Smooth muscle cell (in vitro differentiated cells): ENCODE data around the gene PRSS12. TPM values are rescaled to one million over a fixed set of nuclear protein-coding genes. Genes with fewer than 3 reads are reported as not detected.
A peak's percentile ranks its signal among the peaks of the same experiment; 100 is the strongest.

ENCODE experiments used
- DNase-seq: peaks from one replicate; lab custom pipeline; 2025; ENCODE audit not compliant: unreplicated experiment; lab: John Stamatoyannopoulos, UW
- H2AFZ ChIP-seq: fragments of 200-600 bp; sonication (generic); 2 replicates; pipeline ENCODE4 v1.6.0; 2016; ENCODE audit warnings: antibody characterized with exemption, low read depth, mild to moderate bottlenecking
- H3F3A ChIP-seq: fragments of 200-600 bp; sonication (generic); 2 replicates; pipeline ENCODE4 v1.6.0; 2017; ENCODE audit warnings: antibody characterized with exemption, low read depth
- H3K27ac ChIP-seq: fragments of 200-600 bp; sonication (generic); 2 replicates; pipeline ENCODE4 v1.5.1; 2016; ENCODE audit warnings: low read depth, mild to moderate bottlenecking
- H3K27me3 ChIP-seq: fragments of 200-600 bp; sonication (generic); 2 replicates; pipeline ENCODE4 v1.6.1; 2016; ENCODE audit warnings: low read depth, mild to moderate bottlenecking
- H3K36me3 ChIP-seq: fragments of 200-600 bp; sonication (generic); 2 replicates; pipeline ENCODE4 v1.5.1; 2016; ENCODE audit warnings: low read depth
- H3K4me1 ChIP-seq: fragments of 200-600 bp; sonication (generic); 2 replicates; pipeline ENCODE4 v1.5.1; 2016; ENCODE audit warnings: low read depth
- H3K4me2 ChIP-seq: fragments of 200-600 bp; sonication (generic); 2 replicates; pipeline ENCODE4 v1.6.0; 2016; ENCODE audit warnings: mild to moderate bottlenecking
- H3K4me3 ChIP-seq: fragments of 200-600 bp; sonication (generic); 2 replicates; pipeline ENCODE4 v1.5.1; 2016; ENCODE audit warnings: mild to moderate bottlenecking
- H3K79me2 ChIP-seq: fragments of 200-600 bp; sonication (generic); 2 replicates; pipeline ENCODE4 v1.6.0; 2016; ENCODE audit warnings: low read depth, mild to moderate bottlenecking
- H3K9ac ChIP-seq: fragments of 200-600 bp; sonication (generic); 2 replicates; pipeline ENCODE4 v1.6.0; 2016; ENCODE audit warnings: low read depth
- H3K9me3 ChIP-seq: fragments of 200-600 bp; sonication (generic); replicated peaks from 2 replicates; pipeline ENCODE4 v1.5.1; 2016; ENCODE audit warnings: low read depth
- H4K20me1 ChIP-seq: fragments of 200-600 bp; sonication (generic); 2 replicates; pipeline ENCODE4 v1.6.0; 2016; ENCODE audit warnings: low read depth
- WGBS: methylation state at CpG from one replicate; pipeline ENCODE4 v1.1.7; 2016; ENCODE audit warnings: low lambda C conversion rate; 5-methylcytosine and 5-hydroxymethylcytosine counted together
- polyA plus RNA-seq: library from polyadenylated mRNA; unstranded; fragments of >200 nt; fragmentation: Nextera tagmentation; extraction: Ambion mirVana; gene quantifications from 2 replicates; pipeline ENCODE4 v1.2.1, GENCODE V29; 2016
- total RNA-seq: library from RNA; depleted of rRNA; stranded (reverse); fragments of >200 nt; gene quantifications from 2 replicates; pipeline ENCODE4 v1.2.3, GENCODE V29; 2014
- TF ChIP-seq, protein P1 (sequence below): fragments of 200-600 bp; sonication (generic); IDR thresholded peaks from 2 replicates; pipeline ENCODE4 v1.5.1; 2017; ENCODE audit warnings: borderline replicate concordance, mild to moderate bottlenecking, antibody characterized with exemption; ENCODE audit not compliant: insufficient read depth, poor library complexity, severe bottlenecking

The PRSS12 gene
- total and polyA plus RNA-seq, 2 experiments from 2014 or later: 9.9 to 24.5 TPM

GRCh38 chr4:118317691-118318090, 35.1 kb downstream of the PRSS12 start:
- no peaks in the 10 kb centered on the region for H3K9me3 ChIP-seq
- no peaks in the 10 kb centered on the region for H3K36me3 ChIP-seq
- no peaks in the 10 kb centered on the region for H3F3A ChIP-seq
- H3K79me2 ChIP-seq: no peaks in the 10 kb centered on the region
- no peak overlapping the region for H3K9ac ChIP-seq
- H3K27me3 ChIP-seq: no peaks in the 10 kb centered on the region
- DNase-seq: no peak
- no peak overlapping the region for H3K27ac ChIP-seq
- no peaks in the 10 kb centered on the region for H4K20me1 ChIP-seq
- no peaks in the 10 kb centered on the region for H3K4me1 ChIP-seq
- TF ChIP-seq, protein P1, sequence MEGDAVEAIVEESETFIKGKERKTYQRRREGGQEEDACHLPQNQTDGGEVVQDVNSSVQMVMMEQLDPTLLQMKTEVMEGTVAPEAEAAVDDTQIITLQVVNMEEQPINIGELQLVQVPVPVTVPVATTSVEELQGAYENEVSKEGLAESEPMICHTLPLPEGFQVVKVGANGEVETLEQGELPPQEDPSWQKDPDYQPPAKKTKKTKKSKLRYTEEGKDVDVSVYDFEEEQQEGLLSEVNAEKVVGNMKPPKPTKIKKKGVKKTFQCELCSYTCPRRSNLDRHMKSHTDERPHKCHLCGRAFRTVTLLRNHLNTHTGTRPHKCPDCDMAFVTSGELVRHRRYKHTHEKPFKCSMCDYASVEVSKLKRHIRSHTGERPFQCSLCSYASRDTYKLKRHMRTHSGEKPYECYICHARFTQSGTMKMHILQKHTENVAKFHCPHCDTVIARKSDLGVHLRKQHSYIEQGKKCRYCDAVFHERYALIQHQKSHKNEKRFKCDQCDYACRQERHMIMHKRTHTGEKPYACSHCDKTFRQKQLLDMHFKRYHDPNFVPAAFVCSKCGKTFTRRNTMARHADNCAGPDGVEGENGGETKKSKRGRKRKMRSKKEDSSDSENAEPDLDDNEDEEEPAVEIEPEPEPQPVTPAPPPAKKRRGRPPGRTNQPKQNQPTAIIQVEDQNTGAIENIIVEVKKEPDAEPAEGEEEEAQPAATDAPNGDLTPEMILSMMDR: no peak
- no peak overlapping the region for H3K4me3 ChIP-seq
- H3K4me2 ChIP-seq: no peak overlapping the region
- no peak overlapping the region for H2AFZ ChIP-seq
- 94% methylated on average over 2 of the region's 2 CpGs for WGBS

GRCh38 chr4:118314221-118314620, 38.6 kb downstream of the PRSS12 start:
- H2AFZ ChIP-seq: no peak overlapping the region
- H3K36me3 ChIP-seq: no peaks in the 10 kb centered on the region
- H3K79me2 ChIP-seq: no peaks in the 10 kb centered on the region
- H3K4me1 ChIP-seq: no peaks in the 10 kb centered on the region
- 90% methylated on average over 2 of the region's 2 CpGs for WGBS
- no peaks in the 10 kb centered on the region for H3K27me3 ChIP-seq
- no peak overlapping the region for H3K27ac ChIP-seq
- DNase-seq: no peak
- TF ChIP-seq, protein P1: no peak
- no peak overlapping the region for H3K9ac ChIP-seq
- H3K9me3 ChIP-seq: no peaks in the 10 kb centered on the region
- H3K4me2 ChIP-seq: no peak overlapping the region
- H3F3A ChIP-seq: no peaks in the 10 kb centered on the region
- H4K20me1 ChIP-seq: no peaks in the 10 kb centered on the region
- no peak overlapping the region for H3K4me3 ChIP-seq

- H3K4me3 ChIP-seq: no peak overlapping the region
- H3K4me2 ChIP-seq: no peak overlapping the region
- H4K20me1 ChIP-seq: no peaks in the 10 kb centered on the region
- no peak overlapping the region for H2AFZ ChIP-seq
- H3K27ac ChIP-seq: no peak overlapping the region
- TF ChIP-seq, protein P1: no peak
- H3K27me3 ChIP-seq: no peaks in the 10 kb centered on the region
- H3K4me1 ChIP-seq: no peaks in the 10 kb centered on the region
- no peaks in the 10 kb centered on the region for H3F3A ChIP-seq
- H3K9me3 ChIP-seq: no peaks in the 10 kb centered on the region
- H3K36me3 ChIP-seq: no peaks in the 10 kb centered on the region
- no peak overlapping the region for H3K9ac ChIP-seq
- no peak for DNase-seq
- whole genome bisulfite sequencing: 80% methylated on average over 6 of the region's 6 CpGs
- H3K79me2 ChIP-seq: no peaks in the 10 kb centered on the region
Observed at GRCh38 chr4:118313098-118313497, 39.7 kb downstream of the PRSS12 start.

DNA sequence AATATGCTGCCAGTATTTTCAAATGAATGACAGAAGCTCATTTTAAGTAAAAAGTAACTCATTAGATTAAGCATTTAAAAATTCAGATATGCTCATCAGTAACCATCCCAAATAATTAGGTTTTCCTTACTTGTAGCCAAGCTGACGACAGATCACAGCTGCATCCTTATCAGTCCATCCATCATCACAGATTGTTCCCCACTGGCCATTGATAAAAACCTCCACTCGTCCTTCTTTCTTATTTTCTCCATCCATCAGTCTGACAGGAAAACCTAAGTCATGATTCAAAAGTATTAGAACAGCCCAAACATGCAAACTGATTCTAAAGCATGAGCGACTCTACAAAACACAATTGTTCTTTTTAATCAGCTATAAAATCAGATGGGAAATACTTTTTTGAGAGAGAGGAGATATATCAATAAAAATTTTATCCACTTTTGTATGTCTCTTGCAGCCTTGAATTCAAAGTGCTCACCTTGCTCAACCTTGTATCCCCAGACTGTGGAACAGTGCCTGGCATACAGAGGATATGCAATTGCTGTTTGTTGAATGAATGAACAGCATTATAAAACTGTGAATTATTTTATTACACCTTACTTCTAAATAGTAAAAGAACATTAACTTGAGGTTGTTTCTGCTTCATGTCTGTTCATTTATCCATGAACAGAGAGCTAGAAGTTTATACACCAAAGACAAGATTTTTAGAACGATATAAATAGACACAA, 44.3 kb downstream of the PRSS12 start:
- no peak overlapping the region for H3K27ac ChIP-seq
- no peaks in the 10 kb centered on the region for H3K9me3 ChIP-seq
- no peaks in the 10 kb centered on the region for H3F3A ChIP-seq
- H3K4me2 ChIP-seq: no peak overlapping the region
- no peak overlapping the region for H3K4me3 ChIP-seq
- no peaks in the 10 kb centered on the region for H4K20me1 ChIP-seq
- H3K4me1 ChIP-seq: no peaks in the 10 kb centered on the region
- no peaks in the 10 kb centered on the region for H3K79me2 ChIP-seq
- peak overlapping the region; percentile 20 for H2AFZ ChIP-seq
- no peak for DNase-seq
- no peak overlapping the region for H3K9ac ChIP-seq
- TF ChIP-seq, protein P1: no peak
- no peaks in the 10 kb centered on the region for H3K27me3 ChIP-seq
- WGBS: 80% methylated on average over 4 of the region's 4 CpGs
- no peaks in the 10 kb centered on the region for H3K36me3 ChIP-seq
